HT1080 (cell line): ENCODE measurements around the gene TIGIT. TPM values are rescaled to one million over a fixed set of nuclear protein-coding genes. Genes with fewer than 3 reads are reported as not detected.

Source experiments
- DNase-seq: peaks from one replicate; pipeline ENCODE4 v3.0.0-alpha.2; 2015; ENCODE audit warnings: low read depth
- total RNA-seq: library from RNA; depleted of rRNA; stranded (reverse); fragments of >200 nt; shearing (Covaris generic); gene quantifications from 2 replicates; pipeline ENCODE4 v1.2.3, GENCODE V29; 2014; rRNA removed

Gene TIGIT
- total RNA-seq, 1 experiment from 2014 or later = not detected

GRCh38 chr3:114350690-114351089 lies 56.9 kb downstream of the TIGIT start:
- DNase-seq = no peak

GRCh38 chr3:114351123-114351821 lies 57.4 kb downstream of the TIGIT start:
- no peak for DNase-seq

- DNase-seq = no peak
Measured at GRCh38 chr3:114351822-114352145, 58.0 kb downstream of the TIGIT start.

- no peak for DNase-seq
Measured at GRCh38 chr3:114355653-114356052, 61.8 kb downstream of the TIGIT start.

GRCh38 chr3:114356066-114356465 lies 62.2 kb downstream of the TIGIT start:
- no peak for DNase-seq

- DNase-seq = no peak
Measured at GRCh38 chr3:114356525-114356924, 62.7 kb downstream of the TIGIT start.

Other genes starting within 250 kb of the TIGIT start
- 0.11 and 0.47 TPM in 2 replicates for gene CCDC191, start 237.5 kb upstream of the TIGIT start, total RNA-seq
- 32.1 and 32.3 TPM in 2 replicates for gene QTRT2, start 237.3 kb upstream of the TIGIT start, total RNA-seq
- gene DRD3, start 115.0 kb upstream of the TIGIT start, total RNA-seq = not detected in 2 replicates
- not detected in 2 replicates for gene ZNF80, start 56.5 kb upstream of the TIGIT start, total RNA-seq